Heart left ventricle (tissue), 13 donors: ENCODE measurements around the gene DAPK2.

Source experiments
- CTCF ChIP-seq, 12 donors: fragments of 200-600 bp; sonication (generic) in 4 of 12; IDR thresholded peaks; one replicate each; pipeline versions ENCODE4 v1.5.0 to v1.8.0; 2018 to 2022; ENCODE audit warnings: antibody characterized with exemption in 12 of 12, mild to moderate bottlenecking in 5 of 12
- POLR2A ChIP-seq, 2 donors: fragments of 450-650 bp; IDR thresholded peaks; one replicate each; pipeline ENCODE4 v1.6.1; 2017; ENCODE audit warnings: antibody characterized with exemption in 2 of 2, mild to moderate bottlenecking in 2 of 2, moderate library complexity in 2 of 2
- donor health status: ischemic (EF 13 %, LVEDD 7.1; RV severe dilation, severe dysfunction).
- donor health status: DM: no; HTN: yes; CAD: no.
- donor health status: DM: no; HTN: no; CAD: no.
- donor health status: ischemic (EF 25% LVEDD 6.9; RV normal size, moderate dysfunction).
- donor health status: ischemic (EF 25% LVEDD 5.7; RV mildly dilated, moderate dysfunction).
- donor health status: ischemic (EF 35%, LVEDD 5.7; RV mildly dilated, moderate dysfunction).
- donor health status: nonischemic (EF 11% LVEDD 7.7; RV severe dilation, severe dysfunction).
- donor health status: DM: yes; HTN: yes; CAD: no.
- donor health status: PGD.
- donor health status: ischemic (EF 29% LVEDD 5.4; RV normal size, mild dysfunction).
- donor health status: nonischemic (EF 23%, LVEDD 6.1; RV moderate dilation, normal function).

- TF ChIP-seq POLR2A (IDR thresholded peaks at IDR 0.05), result no peak
- no peak for TF ChIP-seq CTCF (IDR thresholded peaks at IDR 0.05)
Observed at GRCh38 chr15:63982381-63982854, 63.9 kb downstream of the DAPK2 start.
